Neural cell (in vitro differentiated cells): ENCODE measurements around the gene MAMDC4. TPM values are rescaled to one million over a fixed set of nuclear protein-coding genes. Genes with fewer than 3 reads are reported as not detected.

Source experiments
- H2AFZ ChIP-seq: fragments of 200-600, 300-800 bp; sonication (generic), shearing (Covaris generic); 2 replicates; pipeline ENCODE4 v1.6.0; 2014; ENCODE audit warnings: low read depth, mild to moderate bottlenecking, antibody characterized with exemption, low read length, moderate library complexity
- H3F3A ChIP-seq: fragments of 200-600 bp; shearing (Covaris generic); 2 replicates; pipeline ENCODE4 v1.6.1; 2016; ENCODE audit warnings: mild to moderate bottlenecking, moderate library complexity, mixed read lengths, antibody characterized with exemption, low read length; ENCODE audit not compliant: insufficient read depth, poor library complexity, severe bottlenecking
- H3K27ac ChIP-seq: fragments of 200-600, 300-800 bp; sonication (generic), shearing (Covaris generic); 2 replicates; pipeline ENCODE4 v1.5.1; 2014; ENCODE audit warnings: mild to moderate bottlenecking, low read length, moderate library complexity
- H3K27me3 ChIP-seq: fragments of 300-800, 200-600 bp; sonication (generic), shearing (Covaris generic); 2 replicates; pipeline ENCODE4 v1.6.0; 2014; ENCODE audit warnings: mild to moderate bottlenecking, low read depth, low read length, moderate library complexity; ENCODE audit not compliant: insufficient read depth
- H3K36me3 ChIP-seq: fragments of 300-800, 200-600 bp; sonication (generic), shearing (Covaris generic); 2 replicates; pipeline ENCODE4 v1.5.1; 2014; ENCODE audit warnings: mild to moderate bottlenecking, antibody characterized with exemption, low read length, moderate library complexity; ENCODE audit not compliant: insufficient read depth
- H3K4me2 ChIP-seq: fragments of 300-800, 200-600 bp; sonication (generic), shearing (Covaris generic); 2 replicates; pipeline ENCODE4 v1.6.0; 2014; ENCODE audit warnings: mild to moderate bottlenecking, low read length
- H3K4me3 ChIP-seq: fragments of 300-800, 200-600 bp; sonication (generic), shearing (Covaris generic); 2 replicates; pipeline ENCODE4 v1.5.1; 2014; ENCODE audit warnings: mild to moderate bottlenecking, low read length, moderate library complexity
- H3K79me2 ChIP-seq: fragments of 200-600 bp; shearing (Covaris generic); replicated peaks from 2 replicates; pipeline ENCODE4 v1.6.0; 2014; ENCODE audit warnings: mild to moderate bottlenecking, low read length, moderate library complexity; ENCODE audit not compliant: insufficient read depth
- H3K9ac ChIP-seq: fragments of 300-800, 200-600 bp; sonication (generic), shearing (Covaris generic); 2 replicates; pipeline ENCODE4 v1.6.1; 2016; ENCODE audit warnings: mild to moderate bottlenecking, low read length, mixed read lengths
- H3K9me2 ChIP-seq: fragments of 200-600 bp; shearing (Covaris generic); 2 replicates; pipeline ENCODE4 v1.6.1; 2016; ENCODE audit warnings: mild to moderate bottlenecking, low read length, mixed read lengths; ENCODE audit not compliant: insufficient read depth
- H3K9me3 ChIP-seq: fragments of 200-600, 300-800 bp; sonication (generic), shearing (Covaris generic); 2 replicates; pipeline ENCODE4 v1.6.1; 2016; ENCODE audit warnings: mild to moderate bottlenecking, mixed run types, low read length, moderate library complexity, mixed read lengths
- H4K20me1 ChIP-seq: fragments of 200-600 bp; shearing (Covaris generic); 2 replicates; pipeline ENCODE4 v1.6.1; 2016; ENCODE audit warnings: mild to moderate bottlenecking, mixed run types; ENCODE audit not compliant: insufficient read depth
- CTCF ChIP-seq: fragments of 450-650 bp; IDR thresholded peaks from 2 replicates; pipeline ENCODE4 v1.5.1; 2014; ENCODE audit warnings: antibody characterized with exemption, mild to moderate bottlenecking, moderate library complexity; ENCODE audit not compliant: poor library complexity, severe bottlenecking
- EP300 ChIP-seq: fragments of 450-650 bp; conservative IDR thresholded peaks from 2 replicates; pipeline ENCODE4 v1.6.1; 2014; ENCODE audit warnings: antibody characterized with exemption, mild to moderate bottlenecking, moderate library complexity; ENCODE audit not compliant: poor library complexity, severe bottlenecking
- EZH2 ChIP-seq: fragments of 200-600, 300-800 bp; shearing (Covaris generic), sonication (generic); IDR thresholded peaks from 2 replicates; pipeline ENCODE4 v1.6.1; 2014; ENCODE audit warnings: antibody characterized with exemption, low read length, borderline replicate concordance, mild to moderate bottlenecking; ENCODE audit not compliant: insufficient read depth, poor library complexity, severe bottlenecking
- MXI1 ChIP-seq: fragments of 450-650 bp; conservative IDR thresholded peaks from 2 replicates; pipeline ENCODE4 v1.6.1; 2014; ENCODE audit warnings: antibody characterized with exemption, mild to moderate bottlenecking; ENCODE audit not compliant: poor library complexity, severe bottlenecking
- POLR2AphosphoS5 ChIP-seq: IDR thresholded peaks from 2 replicates; pipeline ENCODE4 v1.6.1; 2012
- RAD21 ChIP-seq: fragments of 450-650 bp; conservative IDR thresholded peaks from 2 replicates; pipeline ENCODE4 v1.6.1; 2014; ENCODE audit warnings: antibody characterized with exemption, mild to moderate bottlenecking, moderate library complexity
- REST ChIP-seq: IDR thresholded peaks from 2 replicates; pipeline ENCODE4 v1.6.1; 2012; ENCODE audit warnings: borderline replicate concordance
- SMC3 ChIP-seq: fragments of 450-650 bp; conservative IDR thresholded peaks from 2 replicates; pipeline ENCODE4 v1.6.1; 2014; ENCODE audit warnings: antibody characterized with exemption, mild to moderate bottlenecking, moderate library complexity; ENCODE audit not compliant: poor library complexity
- TAF1 ChIP-seq: IDR thresholded peaks from 2 replicates; pipeline ENCODE4 v1.6.1; 2012; ENCODE audit warnings: low read depth
- polyA plus RNA-seq: library from polyadenylated mRNA; depleted of rRNA; stranded (reverse); fragments of >200 nt; gene quantifications from 2 replicates; pipeline ENCODE4 v1.2.3, GENCODE V29; 2014

The MAMDC4 gene
- polyA plus RNA-seq, 1 donor from 2014 or later, result 13.1 TPM

GRCh38 chr9:136824496-136825225 lies 27.5 kb upstream of the MAMDC4 start:
- Histone ChIP-seq H3K9me3 (no peaks in the 10 kb centered on the region), H3K27ac (no peak overlapping the region), H3K4me2 (no peak overlapping the region), H3K79me2 (no peaks in the 10 kb centered on the region), H2AFZ (no peak overlapping the region), H3K36me3 (peaks cover 1% of the 10 kb centered on the region), H3K9me2 (no peaks in the 10 kb centered on the region), H3K27me3 (no peaks in the 10 kb centered on the region), H4K20me1 (no peaks in the 10 kb centered on the region), H3K4me3 (no peak overlapping the region), H3K9ac (no peak overlapping the region), H3F3A (no peaks in the 10 kb centered on the region)
- no peak for TF ChIP-seq RAD21
- TF ChIP-seq EZH2, result no peak
- TF ChIP-seq SMC3, result no peak
- TF ChIP-seq CTCF, result no peak
- no peak for TF ChIP-seq TAF1
- TF ChIP-seq REST, result no peak
- TF ChIP-seq EP300, result no peak
- no peak for TF ChIP-seq POLR2AphosphoS5
- no peak for TF ChIP-seq MXI1

GRCh38 chr9:136825295-136826187 lies 26.6 kb upstream of the MAMDC4 start:
- no peaks in the 10 kb centered on the region for H3K9me3 ChIP-seq
- H3K27me3 ChIP-seq, result no peaks in the 10 kb centered on the region
- H3K27ac ChIP-seq, result no peak overlapping the region
- H3K9ac ChIP-seq, result no peak overlapping the region
- no peak overlapping the region for H3K4me3 ChIP-seq
- peaks cover 7% of the 10 kb centered on the region for H3K36me3 ChIP-seq
- no peaks in the 10 kb centered on the region for H3K9me2 ChIP-seq
- no peaks in the 10 kb centered on the region for H3K79me2 ChIP-seq
- no peak overlapping the region for H2AFZ ChIP-seq
- H4K20me1 ChIP-seq, result no peaks in the 10 kb centered on the region
- TF ChIP-seq MXI1 (no peak), RAD21 (no peak), SMC3 (no peak), TAF1 (no peak), POLR2AphosphoS5 (no peak), EZH2 (no peak), CTCF (no peak), EP300 (no peak), REST (no peak)
- H3K4me2 ChIP-seq, result no peak overlapping the region
- H3F3A ChIP-seq, result no peaks in the 10 kb centered on the region
